ENCODE results near the gene PDE4D.

DNA sequence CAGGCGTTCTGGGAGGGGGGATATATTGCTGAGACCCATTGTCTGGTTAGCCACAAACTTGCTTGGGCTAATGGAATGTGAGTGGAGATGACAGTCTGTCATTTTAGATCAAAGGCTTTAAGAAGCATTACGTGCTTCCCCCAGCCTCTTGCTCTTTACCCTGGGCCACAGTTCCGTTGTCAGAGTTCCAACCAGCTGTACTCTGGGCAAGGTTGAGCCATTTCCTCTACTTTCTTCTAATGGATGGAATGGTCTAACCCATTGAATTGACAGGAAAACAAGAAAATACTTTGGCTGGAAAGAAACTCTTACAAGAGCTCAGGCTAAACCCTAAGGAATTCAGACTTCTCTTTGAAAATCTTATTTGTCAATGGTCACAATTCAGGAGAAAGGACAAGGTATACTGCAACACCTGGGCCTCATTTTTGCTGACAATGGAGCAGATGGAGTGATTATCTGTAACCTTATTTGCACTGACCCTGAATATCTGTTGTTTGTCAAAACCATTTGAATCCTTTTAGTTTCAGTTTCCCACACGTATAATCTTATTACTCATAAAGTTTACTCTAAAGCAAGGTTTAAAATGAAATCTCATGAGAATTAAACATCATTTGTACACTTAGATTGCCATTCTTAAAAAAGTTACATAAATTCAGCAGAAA lies 231.4 kb downstream of the PDE4D start:
- TF ChIP-seq, protein P1, sequence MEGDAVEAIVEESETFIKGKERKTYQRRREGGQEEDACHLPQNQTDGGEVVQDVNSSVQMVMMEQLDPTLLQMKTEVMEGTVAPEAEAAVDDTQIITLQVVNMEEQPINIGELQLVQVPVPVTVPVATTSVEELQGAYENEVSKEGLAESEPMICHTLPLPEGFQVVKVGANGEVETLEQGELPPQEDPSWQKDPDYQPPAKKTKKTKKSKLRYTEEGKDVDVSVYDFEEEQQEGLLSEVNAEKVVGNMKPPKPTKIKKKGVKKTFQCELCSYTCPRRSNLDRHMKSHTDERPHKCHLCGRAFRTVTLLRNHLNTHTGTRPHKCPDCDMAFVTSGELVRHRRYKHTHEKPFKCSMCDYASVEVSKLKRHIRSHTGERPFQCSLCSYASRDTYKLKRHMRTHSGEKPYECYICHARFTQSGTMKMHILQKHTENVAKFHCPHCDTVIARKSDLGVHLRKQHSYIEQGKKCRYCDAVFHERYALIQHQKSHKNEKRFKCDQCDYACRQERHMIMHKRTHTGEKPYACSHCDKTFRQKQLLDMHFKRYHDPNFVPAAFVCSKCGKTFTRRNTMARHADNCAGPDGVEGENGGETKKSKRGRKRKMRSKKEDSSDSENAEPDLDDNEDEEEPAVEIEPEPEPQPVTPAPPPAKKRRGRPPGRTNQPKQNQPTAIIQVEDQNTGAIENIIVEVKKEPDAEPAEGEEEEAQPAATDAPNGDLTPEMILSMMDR (conservative IDR thresholded peaks at IDR 0.05; ENCODE audit: low read depth, low read length), result no peak
- TF ChIP-seq EZH2phosphoT487 (IDR thresholded peaks at IDR 0.05; ENCODE audit: borderline replicate concordance, low read length) (no peak), EZH2 (IDR thresholded peaks at IDR 0.05; ENCODE audit: low read length, unreplicated experiment) (no peak)
